Suprapubic skin (tissue), 4 donors: ENCODE measurements around the gene LRRC45.

Experiments
- EP300 ChIP-seq: sonication (generic); formaldehyde crosslinking; IDR thresholded peaks from one replicate; pipeline ENCODE4 v1.6.1; 2017; ENCODE audit warnings: antibody characterized with exemption
- POLR2A ChIP-seq, 2 donors: fragments of 450-650 bp; IDR thresholded peaks; one replicate each; pipeline ENCODE4 v1.6.1; 2017; ENCODE audit warnings: antibody characterized with exemption in 2 of 2, mild to moderate bottlenecking in 2 of 2, moderate library complexity in 2 of 2
- POLR2AphosphoS5 ChIP-seq, 3 donors: sonication (generic); formaldehyde crosslinking; IDR thresholded peaks; one replicate each; pipeline ENCODE4 v1.6.1; 2017; ENCODE audit warnings: antibody characterized with exemption in 3 of 3
- TF ChIP-seq, protein P1 (sequence below), 2 donors: fragments of 200-600 bp in 1 of 2; fragments of 450-650 bp in 1 of 2; sonication (generic) in 1 of 2; IDR thresholded peaks; one replicate each; pipeline ENCODE4 v1.5.1; 2016 to 2019; ENCODE audit warnings: antibody characterized with exemption in 2 of 2, mild to moderate bottlenecking in 1 of 2, moderate library complexity in 1 of 2

DNA sequence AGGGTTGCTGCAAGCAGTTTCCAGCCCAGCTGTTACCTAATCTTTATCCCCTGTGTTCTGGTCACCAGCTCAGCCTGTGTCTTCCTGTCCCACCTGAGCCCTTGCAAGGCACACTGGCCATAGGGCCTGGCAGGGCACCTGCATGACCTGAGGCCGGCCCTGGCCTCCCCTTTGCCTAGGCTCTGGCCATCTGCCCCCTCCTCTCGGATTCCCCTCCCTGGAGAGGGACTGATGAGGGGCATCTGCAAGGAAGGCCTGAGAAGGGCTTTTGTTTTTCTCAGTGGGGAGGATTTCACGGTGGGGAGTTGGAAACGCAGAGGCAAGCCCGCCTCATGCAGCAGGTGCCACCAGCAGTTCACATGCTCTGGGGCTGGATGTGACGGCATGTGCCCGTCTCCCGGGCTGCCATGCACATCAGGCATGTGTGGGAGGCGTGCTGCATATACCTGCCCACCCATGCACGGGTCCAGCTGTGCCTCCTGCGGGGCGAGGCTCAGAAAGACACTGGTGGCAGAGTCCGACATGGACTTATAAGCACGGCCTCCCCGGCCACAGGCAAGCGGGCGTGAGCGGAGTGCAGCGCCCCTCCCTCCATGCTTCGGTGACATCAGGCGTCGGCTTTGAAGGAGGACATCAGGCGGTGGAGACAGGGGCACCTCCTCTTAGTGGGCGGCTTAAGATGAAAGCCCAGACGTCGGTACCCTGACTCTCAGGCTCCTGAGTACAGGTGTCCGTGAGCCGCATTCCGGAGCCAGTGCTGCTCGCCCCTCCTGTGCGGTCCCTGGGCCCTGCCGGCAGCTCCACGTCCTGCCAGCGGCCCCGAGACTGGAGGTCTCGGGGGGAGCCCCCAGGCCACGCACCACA lies 29.1 kb upstream of the LRRC45 start:
- TF ChIP-seq, protein P1, sequence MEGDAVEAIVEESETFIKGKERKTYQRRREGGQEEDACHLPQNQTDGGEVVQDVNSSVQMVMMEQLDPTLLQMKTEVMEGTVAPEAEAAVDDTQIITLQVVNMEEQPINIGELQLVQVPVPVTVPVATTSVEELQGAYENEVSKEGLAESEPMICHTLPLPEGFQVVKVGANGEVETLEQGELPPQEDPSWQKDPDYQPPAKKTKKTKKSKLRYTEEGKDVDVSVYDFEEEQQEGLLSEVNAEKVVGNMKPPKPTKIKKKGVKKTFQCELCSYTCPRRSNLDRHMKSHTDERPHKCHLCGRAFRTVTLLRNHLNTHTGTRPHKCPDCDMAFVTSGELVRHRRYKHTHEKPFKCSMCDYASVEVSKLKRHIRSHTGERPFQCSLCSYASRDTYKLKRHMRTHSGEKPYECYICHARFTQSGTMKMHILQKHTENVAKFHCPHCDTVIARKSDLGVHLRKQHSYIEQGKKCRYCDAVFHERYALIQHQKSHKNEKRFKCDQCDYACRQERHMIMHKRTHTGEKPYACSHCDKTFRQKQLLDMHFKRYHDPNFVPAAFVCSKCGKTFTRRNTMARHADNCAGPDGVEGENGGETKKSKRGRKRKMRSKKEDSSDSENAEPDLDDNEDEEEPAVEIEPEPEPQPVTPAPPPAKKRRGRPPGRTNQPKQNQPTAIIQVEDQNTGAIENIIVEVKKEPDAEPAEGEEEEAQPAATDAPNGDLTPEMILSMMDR (IDR thresholded peaks at IDR 0.05): no peak
- TF ChIP-seq POLR2A (IDR thresholded peaks at IDR 0.05): no peak
- no peak for TF ChIP-seq POLR2AphosphoS5 (IDR thresholded peaks at IDR 0.05)
- TF ChIP-seq EP300: no peak
